ENCODE results near the gene MCCD1. TPM values are rescaled to one million over a fixed set of nuclear protein-coding genes. Genes with fewer than 3 reads are reported as not detected.

The MCCD1 gene
- total and polyA plus RNA-seq, 2 of the 13 experiments (the other 11 are each of a cell fraction or from before 2014, with no cell fraction given): 0.15 TPM; not detected in 1

GRCh38 chr6:31574106-31575061 is 45.6 kb downstream of the MCCD1 start:
- peaks cover 20 to 88% of the 10 kb centered on the region in 2 experiments for H3K27me3 ChIP-seq (ENCODE audit: control insufficient read depth in 1 of 2, insufficient read depth in 2 of 2, low read length in 2 of 2)
- CTCF ChIA-PET (ENCODE audit: low intra/inter-chr PET ratio, low total read pairs): no interaction called here
- no peaks in the 10 kb centered on the region for H4K20me1 ChIP-seq (ENCODE audit: insufficient read depth, low read length)
- no peak overlapping the region for H3K4me2 ChIP-seq (ENCODE audit: low read depth, low read length)
- H3K9me3 ChIP-seq (ENCODE audit: low read length): no peaks in the 10 kb centered on the region
- DNase-seq (ENCODE audit: low spot score) (no peak), ATAC-seq (peak; percentile 15; the same call in 2 of the 3 replicates), FAIRE-seq (no peak)
- no TSS peak for BruUV-seq (replicated peaks)
- in situ Hi-C loops (cut with HindIII; ENCODE audit: extremely low pct_ligation_motif_present, low pct_unique_long_range_greater_than_20kb): no loop called here
- H3K36me3 ChIP-seq (replicated peaks in 1 of 2; ENCODE audit: control insufficient read depth in 1 of 2, insufficient read depth in 2 of 2, low read length in 2 of 2): no peaks in the 10 kb centered on the region
- intact Hi-C loops (cut with micrococcal nuclease; ENCODE audit: unreplicated experiment): no loop called here
- H3K4me1 ChIP-seq (ENCODE audit: insufficient read depth, low read length): no peaks in the 10 kb centered on the region
- no peak overlapping the region for H2AFZ ChIP-seq (ENCODE audit: low read length)
- no peak overlapping the region for H3K9ac ChIP-seq (ENCODE audit: insufficient read depth, low read depth, low read length)
- H3K27ac ChIP-seq (ENCODE audit: extremely low read length, insufficient read depth, low read length): no peak overlapping the region
- POLR2A ChIA-PET: interaction anchor here (0.9 to 1.9 kb wide), 4 partner anchors 27 to 77 kb away, joined by 3 to 8 read pairs (median 4); partner anchors contain the start of genes DDX39B and NFKBIL1
- TF ChIP-seq CTCF (CRISPR knock-in tag; IDR thresholded peaks at IDR 0.05): peak; percentile 27
- TF ChIP-seq, protein P1, sequence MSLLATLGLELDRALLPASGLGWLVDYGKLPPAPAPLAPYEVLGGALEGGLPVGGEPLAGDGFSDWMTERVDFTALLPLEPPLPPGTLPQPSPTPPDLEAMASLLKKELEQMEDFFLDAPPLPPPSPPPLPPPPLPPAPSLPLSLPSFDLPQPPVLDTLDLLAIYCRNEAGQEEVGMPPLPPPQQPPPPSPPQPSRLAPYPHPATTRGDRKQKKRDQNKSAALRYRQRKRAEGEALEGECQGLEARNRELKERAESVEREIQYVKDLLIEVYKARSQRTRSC (CRISPR knock-in tag; IDR thresholded peaks at IDR 0.05; ENCODE audit: low read depth): no peak
- TF ChIP-seq ZNF616 (CRISPR knock-in tag; IDR thresholded peaks at IDR 0.05; ENCODE audit: low read depth): no peak
- TF ChIP-seq, protein P2, sequence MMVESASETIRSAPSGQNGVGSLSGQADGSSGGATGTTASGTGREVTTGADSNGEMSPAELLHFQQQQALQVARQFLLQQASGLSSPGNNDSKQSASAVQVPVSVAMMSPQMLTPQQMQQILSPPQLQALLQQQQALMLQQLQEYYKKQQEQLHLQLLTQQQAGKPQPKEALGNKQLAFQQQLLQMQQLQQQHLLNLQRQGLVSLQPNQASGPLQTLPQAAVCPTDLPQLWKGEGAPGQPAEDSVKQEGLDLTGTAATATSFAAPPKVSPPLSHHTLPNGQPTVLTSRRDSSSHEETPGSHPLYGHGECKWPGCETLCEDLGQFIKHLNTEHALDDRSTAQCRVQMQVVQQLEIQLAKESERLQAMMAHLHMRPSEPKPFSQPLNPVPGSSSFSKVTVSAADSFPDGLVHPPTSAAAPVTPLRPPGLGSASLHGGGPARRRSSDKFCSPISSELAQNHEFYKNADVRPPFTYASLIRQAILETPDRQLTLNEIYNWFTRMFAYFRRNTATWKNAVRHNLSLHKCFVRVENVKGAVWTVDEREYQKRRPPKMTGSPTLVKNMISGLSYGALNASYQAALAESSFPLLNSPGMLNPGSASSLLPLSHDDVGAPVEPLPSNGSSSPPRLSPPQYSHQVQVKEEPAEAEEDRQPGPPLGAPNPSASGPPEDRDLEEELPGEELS (CRISPR knock-in tag; IDR thresholded peaks at IDR 0.05): no peak
- peak; percentile 7; the same call in 1 of the 2 replicates for TF ChIP-seq STAG1 (CRISPR knock-in tag; IDR thresholded peaks at IDR 0.05)
- H3K79me2 ChIP-seq (ENCODE audit: insufficient read depth, low read length): no peaks in the 10 kb centered on the region
- 16% methylated on average over 14 of the region's 14 CpGs for WGBS (ENCODE audit: low lambda C conversion rate)
- no peak overlapping the region for H3K4me3 ChIP-seq (replicated peaks in 1 of 3; ENCODE audit: insufficient read depth in 1 of 3, low read depth in 2 of 3, low read length in 3 of 3)

Measured in HepG2 (cell line).